HG03565 (cell line): ENCODE measurements around the gene OR4P4.
A peak's percentile ranks its signal among the peaks of the same experiment; 100 is the strongest.

Experiments used
- ATAC-seq: cut with Tn5 transposase; IDR thresholded peaks from one replicate; pipeline ENCODE4 v1.9.1; 2021; ENCODE audit warnings: mild to moderate bottlenecking, moderate library complexity; ENCODE audit not compliant: unreplicated experiment

OR4P4 gene

GRCh38 chr11:55634813-55635212 lies at the start of gene OR4P4:
Gene OR4P4 (plus strand): TSS chr11:55635113.
- no peak for ATAC-seq

DNA sequence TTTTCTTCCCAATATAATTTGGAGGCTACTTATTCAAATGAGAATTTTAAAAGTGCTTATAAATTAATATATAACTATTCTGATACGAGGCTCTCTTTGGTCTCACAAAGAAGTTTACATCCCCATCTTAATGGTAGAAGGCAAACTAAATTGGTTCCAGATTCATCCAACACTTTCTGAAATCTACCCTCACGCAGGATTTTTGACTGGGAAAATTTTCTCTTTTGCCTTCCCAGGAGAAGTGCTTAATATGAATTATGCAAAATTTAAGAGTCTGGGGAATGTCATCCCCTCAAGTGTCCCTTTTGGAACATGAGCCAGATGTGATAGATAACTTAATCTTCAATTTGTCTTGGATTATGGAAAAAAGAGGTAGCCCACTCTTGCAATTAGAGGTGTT lies 27.4 kb upstream of the OR4P4 start, which contains the start of gene OR4C11:
OR4C11 (minus strand) TSS at position 101 of the 400 bp plus-strand sequence. CDS start 3,272 bp downstream, outside the sequence.
- no peak for ATAC-seq

GRCh38 chr11:55624531-55624930 lies 10.4 kb upstream of the OR4P4 start:
- ATAC-seq = no peak

- no peak for ATAC-seq
Observed at GRCh38 chr11:55648027-55648426, 13.1 kb downstream of the OR4P4 start, which contains the start of gene OR4S2. Gene OR4S2 (plus strand): TSS chr11:55648327. CDS start chr11:55650904, 2,577 bp downstream.

DNA sequence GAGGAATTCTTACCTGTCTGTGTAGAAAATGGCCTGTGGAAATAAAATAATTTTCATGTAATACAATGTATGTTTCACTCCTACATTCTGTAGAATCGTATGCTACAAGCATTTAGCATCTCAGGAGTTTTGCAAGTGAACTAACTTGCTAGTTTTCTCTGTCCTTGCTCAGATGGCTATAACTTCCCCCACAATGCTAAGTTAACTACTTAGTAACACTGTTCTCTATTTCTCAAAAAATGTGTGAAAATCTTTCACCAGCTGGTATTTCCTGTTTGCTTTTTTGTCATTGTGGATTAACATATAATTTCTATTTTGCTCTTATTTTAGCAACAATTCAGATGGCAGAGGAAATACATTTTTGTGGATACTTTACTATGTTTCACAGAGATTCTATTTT lies 17.6 kb downstream of the OR4P4 start:
- ATAC-seq = no peak

DNA sequence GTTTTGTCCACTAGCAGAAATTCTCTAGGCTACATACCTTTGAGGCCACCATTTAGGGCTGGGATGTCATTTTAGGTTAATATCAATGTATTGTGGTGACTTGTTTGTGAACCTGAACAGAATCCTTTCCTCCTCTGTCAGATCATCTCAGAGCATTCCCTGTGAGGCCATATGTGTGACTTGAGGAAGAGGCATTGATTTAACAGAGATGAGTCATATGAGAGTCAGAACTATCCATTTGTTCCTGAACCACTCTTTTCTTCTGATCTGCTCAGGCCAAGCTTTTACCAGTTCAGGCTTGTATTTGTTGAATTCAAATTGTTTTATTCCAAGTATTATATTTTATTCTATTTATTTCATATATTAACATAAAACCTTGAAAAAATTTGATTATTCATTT lies 20.2 kb downstream of the OR4P4 start:
- no peak for ATAC-seq

DNA sequence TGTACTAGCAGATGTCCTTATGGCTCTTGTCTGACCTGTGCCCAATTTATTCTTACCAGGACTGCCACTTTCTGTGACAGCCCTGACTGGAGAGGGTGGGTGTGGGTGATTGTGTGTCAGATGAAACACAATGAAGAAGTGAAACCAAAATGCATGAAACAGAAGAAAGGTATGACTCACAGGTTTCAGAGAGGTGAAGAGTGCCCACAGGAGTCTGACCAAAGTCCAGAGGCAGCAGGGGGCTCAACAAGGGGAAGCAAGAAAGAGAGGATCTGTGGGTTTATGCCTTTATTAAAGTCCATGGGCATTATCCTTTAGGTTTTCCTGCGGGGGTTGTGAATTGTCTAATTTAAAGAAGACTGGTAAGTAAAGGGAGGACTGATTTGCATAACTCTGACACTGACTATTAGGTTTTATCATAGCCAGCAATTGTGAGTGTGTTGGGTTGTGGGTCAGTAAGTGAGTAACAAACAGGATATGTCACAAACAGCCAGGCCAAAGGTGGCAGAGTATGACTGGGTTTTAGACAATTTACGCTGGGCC lies 23.2 kb downstream of the OR4P4 start:
- ATAC-seq = peak; percentile 97

DNA sequence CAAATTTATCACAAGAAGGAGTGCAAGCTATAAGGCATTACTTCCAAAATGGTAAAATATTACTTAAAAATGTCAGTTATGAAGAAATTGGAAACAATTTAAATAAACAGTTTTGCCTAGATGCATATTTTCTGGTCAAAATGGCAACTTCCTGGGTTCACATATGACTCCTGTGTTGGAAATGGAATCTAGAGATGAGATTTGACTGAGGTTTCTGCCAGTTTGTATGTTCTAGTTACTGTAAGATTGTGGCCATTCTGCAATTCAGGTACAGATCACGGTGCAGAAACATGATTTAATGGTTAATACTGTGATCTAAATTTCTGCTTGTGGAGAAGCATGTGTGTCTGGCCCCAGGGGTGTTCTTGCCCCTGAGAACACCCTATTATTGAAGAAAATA lies 23.7 kb downstream of the OR4P4 start:
- ATAC-seq = peak; percentile 27

GRCh38 chr11:55661901-55662300 lies 27.0 kb downstream of the OR4P4 start, which contains the start of gene OR4C6:
Gene OR4C6 (plus strand): TSS chr11:55662201. CDS start chr11:55665167, 2,966 bp downstream.
- no peak for ATAC-seq

DNA sequence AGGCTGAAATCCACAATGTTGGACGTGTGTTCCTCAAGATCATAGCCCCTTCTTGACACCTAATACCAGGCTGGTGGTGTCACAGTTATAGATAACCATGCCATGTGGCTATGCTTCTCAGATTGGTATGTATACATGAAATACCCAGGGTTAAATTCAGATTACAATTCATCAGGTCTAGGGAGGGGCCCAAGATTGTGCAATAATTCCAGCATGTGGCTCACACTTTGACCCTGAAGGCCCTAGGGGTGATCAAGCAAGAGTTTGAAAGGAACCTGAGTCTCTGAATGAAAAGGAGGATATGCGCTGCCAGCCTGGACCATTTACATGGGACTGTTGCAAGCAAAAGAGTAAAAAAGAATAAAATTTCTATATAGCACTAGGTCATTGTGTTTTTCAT lies 34.5 kb downstream of the OR4P4 start:
- ATAC-seq = no peak

- ATAC-seq = no peak
Observed at GRCh38 chr11:55673860-55674259, 38.9 kb downstream of the OR4P4 start.
